GM19467 (cell line): ENCODE measurements around the gene ADCY9.
"Not testable (repeated sequence)": the region's sequence is repeated elsewhere in the genome, so short reads cannot be mapped to it uniquely, and the experiment has no call there.

ENCODE experiments used
- ATAC-seq: cut with Tn5 transposase; IDR thresholded peaks from one replicate; pipeline ENCODE4 v1.9.1; 2021; ENCODE audit warnings: mild to moderate bottlenecking, moderate library complexity; ENCODE audit not compliant: unreplicated experiment

The ADCY9 gene

DNA sequence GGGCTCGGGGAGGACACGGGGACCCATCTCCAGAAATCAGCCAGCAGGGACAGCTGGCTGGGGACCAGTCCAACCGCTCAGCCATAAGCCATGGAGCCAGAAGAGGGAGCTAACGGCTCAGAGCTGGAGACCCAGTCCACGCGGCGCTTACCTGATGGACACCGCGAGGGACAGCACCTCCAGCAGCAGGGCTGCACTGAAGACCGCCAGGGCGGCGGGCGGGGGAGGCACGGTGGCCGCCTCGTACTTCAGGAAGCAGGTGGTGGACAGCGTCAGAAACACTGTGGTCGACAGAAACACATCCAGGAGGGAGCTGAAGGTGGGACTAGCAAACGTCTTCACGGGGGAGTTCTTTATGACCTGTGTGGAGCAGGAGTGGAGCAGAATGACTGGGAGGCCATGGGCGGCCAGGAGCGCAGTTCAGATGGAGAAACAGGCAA is 133.1 kb downstream of the ADCY9 start:
- ATAC-seq, result no peak

DNA sequence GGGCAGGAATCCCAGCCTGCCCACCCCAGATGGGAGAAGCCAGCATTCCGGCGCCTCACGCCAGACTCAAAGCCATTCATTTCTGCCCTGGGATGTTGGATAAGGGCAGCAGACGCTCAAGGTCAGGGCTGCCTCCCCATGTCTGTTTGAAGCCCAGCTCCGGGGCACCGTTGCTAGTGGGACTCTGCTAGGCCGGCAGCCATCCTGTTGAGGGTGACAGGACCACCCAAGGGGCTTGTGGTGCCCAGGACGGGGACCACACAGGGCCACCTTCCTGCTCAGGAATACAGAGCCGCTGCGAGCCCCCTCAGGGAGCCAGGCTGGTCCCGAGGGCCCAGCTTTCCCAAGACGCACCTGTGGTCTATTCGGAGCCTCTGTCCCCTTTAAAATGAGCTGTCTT is 134.0 kb downstream of the ADCY9 start:
- no peak for ATAC-seq

DNA sequence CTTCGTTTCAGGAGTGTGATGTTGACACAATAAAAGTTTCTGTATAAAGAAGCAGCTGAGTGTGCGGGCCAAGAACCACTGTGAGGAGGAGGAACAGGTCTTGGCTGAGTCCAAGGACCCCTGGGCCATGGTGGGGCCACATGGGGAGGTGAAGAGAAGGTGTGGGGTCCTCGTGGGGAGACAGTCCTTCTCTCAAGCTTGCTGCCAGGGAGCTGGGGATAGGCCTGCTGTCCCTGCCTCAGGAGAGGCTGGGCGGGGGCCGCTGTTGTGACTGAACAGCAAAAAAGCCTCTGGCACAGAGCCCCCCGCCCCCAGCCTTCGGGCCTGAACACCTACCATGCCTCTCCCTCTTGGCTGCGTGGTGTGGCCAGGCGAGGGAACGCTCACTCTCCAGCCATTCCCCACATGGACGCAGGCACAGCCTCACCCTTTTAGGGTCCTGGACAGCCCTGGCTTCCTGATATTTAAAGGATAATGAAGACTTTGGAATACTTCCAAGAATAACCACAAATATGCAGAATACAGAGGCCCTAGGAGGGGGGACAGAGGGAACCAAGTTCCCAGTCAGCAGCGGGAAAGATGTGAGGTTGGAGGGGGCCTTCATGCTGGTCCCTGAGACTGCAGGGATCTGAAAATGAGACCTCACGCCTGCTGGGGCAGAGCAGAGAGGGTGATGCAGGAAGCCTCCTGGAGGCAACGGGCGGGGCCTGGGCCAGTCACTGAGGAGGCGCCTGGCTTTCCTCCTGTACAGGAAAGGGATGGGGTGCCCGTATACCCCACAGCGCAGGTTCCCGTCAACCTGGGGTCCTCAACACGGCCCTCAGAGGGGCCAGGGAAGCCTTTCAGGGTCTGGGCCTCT is 135.8 kb downstream of the ADCY9 start:
- no peak for ATAC-seq

DNA sequence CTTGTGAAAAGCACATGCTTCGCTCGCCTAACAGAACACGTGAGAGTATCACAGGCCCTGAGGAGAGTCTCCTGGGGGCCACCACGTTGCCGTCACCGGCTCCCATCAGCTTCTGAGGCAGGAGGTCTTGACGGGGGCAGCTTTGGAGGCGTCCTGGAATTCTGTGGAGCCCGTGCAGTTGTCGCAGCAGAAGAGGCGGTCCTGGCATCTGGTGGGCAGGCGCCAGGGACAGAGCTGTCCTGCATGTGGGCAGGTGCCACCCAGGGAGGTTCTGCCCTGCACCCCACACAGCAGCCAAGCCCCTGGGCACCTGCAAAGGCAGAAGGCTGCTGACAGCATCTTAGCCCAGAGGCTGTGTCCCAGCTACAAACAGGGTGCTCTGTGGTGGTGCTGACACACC is 136.7 kb downstream of the ADCY9 start:
- ATAC-seq, result no peak

DNA sequence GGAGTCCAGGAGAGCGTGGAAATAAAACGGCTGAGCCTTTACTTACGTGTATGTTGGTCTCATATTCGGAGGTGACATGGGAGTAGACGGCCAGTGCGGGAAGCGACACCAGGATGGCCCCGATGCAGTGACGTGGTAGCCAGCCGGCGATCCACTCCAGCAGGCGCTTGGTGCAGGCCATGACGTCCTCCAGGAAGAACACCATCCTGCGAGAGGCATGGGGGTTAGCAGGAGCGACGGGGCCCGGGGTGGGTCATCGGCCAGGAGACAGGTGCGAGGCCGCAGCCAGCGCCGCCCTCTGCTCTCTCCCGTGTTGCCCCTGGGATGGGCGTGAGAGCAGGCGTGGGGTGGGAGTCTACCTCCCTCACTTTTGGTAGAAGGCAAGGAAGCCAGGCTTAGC is 137.2 kb downstream of the ADCY9 start:
- no peak for ATAC-seq

- ATAC-seq, result no peak
Observed at GRCh38 chr16:3977376-3977775, 138.9 kb downstream of the ADCY9 start.

- no peak for ATAC-seq
Observed at GRCh38 chr16:3974751-3975150, 141.5 kb downstream of the ADCY9 start.

DNA sequence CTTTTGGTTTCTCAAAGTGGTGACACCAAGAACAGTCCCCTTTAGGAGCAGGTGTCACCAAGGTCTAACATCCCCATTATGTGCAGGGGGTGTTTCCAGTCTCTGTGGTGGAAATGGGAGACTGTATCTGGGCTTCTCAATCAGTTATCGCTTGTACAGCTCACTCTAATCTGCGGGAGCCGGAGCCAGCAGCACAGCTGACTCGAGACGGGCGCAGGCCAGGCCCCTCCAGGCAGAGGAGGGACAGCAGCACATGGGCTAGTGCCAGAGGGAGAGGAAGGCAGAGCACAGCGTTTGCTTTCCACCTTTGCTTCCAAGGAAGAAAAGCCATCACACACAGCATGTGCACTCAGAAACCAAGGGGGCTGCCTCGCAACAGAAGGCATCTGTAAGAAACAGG is 144.5 kb downstream of the ADCY9 start:
- ATAC-seq, result no peak

DNA sequence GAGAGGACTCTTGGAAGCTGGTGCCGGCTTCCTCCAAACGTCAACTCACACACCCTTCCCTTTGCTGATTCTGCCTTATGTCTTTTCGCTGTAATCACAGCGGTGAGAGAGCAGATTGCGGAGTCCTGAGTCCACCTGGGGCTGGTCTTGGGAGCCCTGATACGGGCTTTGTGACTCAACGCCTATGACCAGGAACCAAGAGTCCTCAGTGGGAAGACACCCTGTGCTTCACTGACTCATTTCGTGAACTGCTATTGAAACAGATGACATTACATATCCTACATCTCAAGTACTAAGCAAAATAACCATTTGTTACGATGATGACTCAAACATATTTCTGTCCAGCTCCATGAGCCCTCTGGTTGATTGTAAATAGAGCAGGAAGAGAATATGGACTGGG is 145.0 kb downstream of the ADCY9 start:
- ATAC-seq, result no peak

GRCh38 chr16:3968551-3968950 is 147.7 kb downstream of the ADCY9 start:
- no peak for ATAC-seq

GRCh38 chr16:3966681-3967080 is 149.6 kb downstream of the ADCY9 start:
- no peak for ATAC-seq

- ATAC-seq, result no peak
Observed at GRCh38 chr16:3965781-3966582, 150.3 kb downstream of the ADCY9 start.

- no peak for ATAC-seq
Observed at GRCh38 chr16:3965306-3965705, 150.9 kb downstream of the ADCY9 start.

DNA sequence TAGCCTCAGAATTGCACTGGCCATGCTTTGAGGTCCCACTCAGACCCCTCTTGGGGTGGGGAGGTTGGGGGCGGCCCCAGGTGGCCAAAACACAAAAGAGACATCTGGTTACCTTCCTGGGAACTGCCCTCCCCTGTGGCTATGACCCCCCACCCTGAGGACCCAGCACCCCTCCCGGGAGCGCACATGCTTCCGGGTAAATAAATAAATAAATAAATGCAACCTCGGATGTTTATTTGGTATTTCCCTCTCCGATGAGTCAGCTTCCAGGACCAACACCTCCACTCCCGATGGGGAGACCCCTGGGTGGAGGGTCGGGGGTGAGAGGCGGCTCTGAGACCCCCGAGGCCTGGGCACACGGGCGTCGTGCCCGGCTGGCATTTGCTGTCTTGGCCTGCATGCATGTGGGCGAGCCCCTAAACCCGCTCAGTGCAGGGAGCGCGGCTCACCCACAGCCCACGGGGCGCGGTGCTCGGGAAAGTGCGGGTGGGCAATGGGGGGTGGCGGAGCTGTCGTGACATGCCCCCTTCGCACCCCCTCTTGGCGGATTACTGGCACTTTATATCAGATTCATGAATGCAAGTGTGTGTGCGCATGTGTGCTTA is 151.5 kb downstream of the ADCY9 start:
- ATAC-seq, result no peak

GRCh38 chr16:3963886-3964685 is 152.2 kb downstream of the ADCY9 start:
- ATAC-seq, result no peak

- no peak for ATAC-seq
Observed at GRCh38 chr16:3963203-3963602, 153.0 kb downstream of the ADCY9 start.

DNA sequence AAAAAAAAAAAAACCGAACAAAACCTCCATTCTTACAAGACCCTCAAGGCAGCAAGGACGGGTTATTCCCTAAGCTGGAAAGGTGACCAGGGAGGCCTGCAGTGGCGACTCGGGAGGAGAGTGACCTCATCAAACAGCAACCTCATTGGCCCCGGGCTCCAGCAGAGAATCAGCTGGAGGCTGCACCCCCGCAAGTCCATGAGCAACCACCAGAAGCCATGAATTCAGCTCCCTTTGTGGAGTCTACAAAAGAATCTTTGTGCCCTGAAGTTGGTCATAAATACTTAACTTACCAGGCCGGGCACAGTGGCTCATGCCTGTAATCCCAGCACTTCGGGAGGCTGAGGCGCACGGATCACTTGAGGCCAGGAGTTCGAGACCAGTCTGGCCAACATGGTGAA is 154.8 kb downstream of the ADCY9 start:
- no peak for ATAC-seq

GRCh38 chr16:3959926-3960590 is 156.2 kb downstream of the ADCY9 start:
- not testable (repeated sequence) for ATAC-seq

DNA sequence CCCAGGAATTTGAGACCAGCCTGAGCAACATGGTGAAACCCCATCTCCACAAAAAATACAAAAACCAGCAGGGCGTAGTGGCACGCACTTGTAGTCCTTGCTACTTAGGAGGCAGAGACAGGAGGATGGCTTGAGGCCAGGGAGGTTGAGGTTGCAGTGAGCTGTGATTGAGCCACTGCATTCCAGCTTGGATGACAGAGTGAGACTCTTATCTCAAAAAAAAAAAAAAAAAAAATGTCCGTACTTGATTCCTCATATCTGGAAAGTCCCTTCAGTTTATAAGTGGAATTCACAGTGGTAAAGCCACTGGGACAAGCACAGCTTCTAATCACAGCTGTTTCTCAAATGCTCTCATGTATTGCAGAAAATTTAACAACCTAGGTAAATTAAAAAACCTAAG is 157.1 kb downstream of the ADCY9 start:
- ATAC-seq, result no peak

DNA sequence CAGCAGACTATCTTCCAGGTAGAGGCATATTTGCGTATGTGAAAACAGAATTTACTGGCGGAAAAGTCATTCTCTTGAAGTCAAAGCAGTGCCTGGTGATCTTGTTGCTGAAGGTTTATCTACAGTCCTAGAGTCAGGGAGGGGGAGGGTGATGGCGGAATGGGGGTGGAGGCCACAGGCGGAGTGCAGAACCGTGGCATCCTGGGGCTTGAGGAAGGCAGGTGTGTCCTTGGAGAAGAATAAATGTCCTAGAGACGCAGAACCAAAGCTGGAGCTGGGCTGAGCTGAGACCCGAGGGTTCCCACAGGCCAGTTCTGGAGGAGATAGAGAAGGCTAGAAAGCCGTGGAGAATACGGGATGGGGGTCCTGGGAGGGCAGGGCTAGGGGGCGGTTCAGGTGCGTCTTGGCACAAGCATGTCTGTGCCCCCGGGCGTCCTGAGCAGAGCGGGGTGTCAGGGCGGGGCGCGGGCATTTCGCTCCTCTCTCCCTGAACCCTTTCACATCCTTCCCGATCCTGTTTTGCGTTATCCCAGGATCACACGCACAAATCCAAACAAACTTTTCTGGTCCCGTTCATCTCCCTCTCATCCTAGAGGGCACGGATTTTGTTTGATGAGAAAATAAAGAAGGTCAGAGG is 158.8 kb downstream of the ADCY9 start:
- no peak for ATAC-seq
